Mucosa of rectum (tissue), 2 donors: ENCODE data around the gene MYO5A.

ENCODE experiments used
- H3K27ac ChIP-seq, 2 donors: one replicate each; pipeline ENCODE4 v1.7.0; 2013; ENCODE audit warnings: inconsistent platforms in 2 of 2, low read depth in 2 of 2, low read length in 2 of 2
- H3K27me3 ChIP-seq, 2 donors: one replicate each; pipeline ENCODE4 v1.7.0; 2013; ENCODE audit warnings: low read length in 2 of 2; ENCODE audit not compliant: control insufficient read depth in 2 of 2, insufficient read depth in 2 of 2
- H3K36me3 ChIP-seq, 2 donors: one replicate each; pipeline ENCODE4 v1.7.0; 2013; ENCODE audit warnings: low read length in 2 of 2; ENCODE audit not compliant: control insufficient read depth in 2 of 2, insufficient read depth in 2 of 2
- H3K4me1 ChIP-seq, 2 donors: one replicate each; pipeline ENCODE4 v1.7.0; 2013; ENCODE audit warnings: low read length in 2 of 2, mild to moderate bottlenecking in 1 of 2; ENCODE audit not compliant: control insufficient read depth in 2 of 2, insufficient read depth in 2 of 2
- H3K4me3 ChIP-seq, 2 donors: one replicate each; pipeline ENCODE4 v1.7.0; 2013; ENCODE audit warnings: low read length in 2 of 2
- H3K9ac ChIP-seq, 2 donors: one replicate each; pipeline ENCODE4 v1.7.0; 2013; ENCODE audit warnings: low read length in 2 of 2, low read depth in 1 of 2, mild to moderate bottlenecking in 1 of 2
- H3K9me3 ChIP-seq, 2 donors: one replicate each; pipeline ENCODE4 v1.7.0; 2013; ENCODE audit warnings: low read length in 2 of 2; ENCODE audit not compliant: control insufficient read depth in 2 of 2
- donor health status: healthy.
- donor health status: Normal muscosa, but diverticular disease.

The MYO5A gene

GRCh38 chr15:52540374-52541012 lies 11.8 kb upstream of the MYO5A start:
- Histone ChIP-seq H3K27ac (no peak overlapping the region), H3K36me3 (no peaks in the 10 kb centered on the region), H3K9me3 (no peaks in the 10 kb centered on the region), H3K4me1 (no peaks in the 10 kb centered on the region), H3K9ac (no peak overlapping the region), H3K27me3 (no peaks in the 10 kb centered on the region), H3K4me3 (no peak overlapping the region)

DNA sequence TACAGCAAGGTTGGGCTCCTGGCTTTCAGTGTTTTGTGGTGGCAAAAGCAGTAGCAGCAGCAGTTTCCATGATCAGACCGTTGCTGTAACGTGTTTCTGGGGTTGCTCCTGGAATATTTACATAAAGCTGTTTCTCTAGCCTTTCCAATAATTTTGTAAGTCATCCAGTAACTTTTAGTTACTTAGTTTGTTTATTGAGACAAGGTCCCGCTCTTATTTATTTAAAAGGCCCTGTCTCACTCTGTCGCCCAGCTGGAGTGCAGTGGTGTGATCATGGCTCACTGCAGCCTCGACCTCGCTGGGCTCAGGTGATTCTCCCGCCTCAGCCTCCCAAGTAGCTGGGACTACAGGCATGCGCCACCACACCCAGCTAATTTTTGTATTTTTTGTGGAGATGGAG lies 8.8 kb upstream of the MYO5A start:
- H3K9me3 ChIP-seq, result no peaks in the 10 kb centered on the region
- H3K4me3 ChIP-seq, result no peak overlapping the region
- H3K27me3 ChIP-seq, result peaks cover 0 to 2% of the 10 kb centered on the region in 2 donors
- no peak overlapping the region for H3K9ac ChIP-seq
- H3K27ac ChIP-seq, result no peak overlapping the region
- H3K4me1 ChIP-seq, result no peaks in the 10 kb centered on the region
- no peaks in the 10 kb centered on the region for H3K36me3 ChIP-seq

DNA sequence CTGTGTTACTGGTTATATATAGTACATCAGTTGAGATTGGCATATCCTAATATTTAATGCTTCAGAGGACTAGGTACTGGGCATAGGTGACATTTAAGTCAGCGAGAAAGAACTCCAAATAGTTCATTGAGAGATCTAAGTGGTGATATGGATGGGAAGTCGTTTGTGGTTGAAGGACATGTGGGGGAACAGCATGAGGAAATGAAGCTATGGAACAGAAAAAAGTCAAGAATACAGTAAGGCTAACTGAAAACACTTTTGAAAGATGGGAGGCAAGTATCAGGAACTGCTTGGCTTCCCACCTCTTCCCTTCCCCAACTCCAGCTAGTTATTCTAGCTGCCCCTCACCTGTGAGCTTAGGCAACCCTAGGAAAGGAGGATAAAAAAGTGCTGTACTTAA lies 3.7 kb upstream of the MYO5A start:
- Histone ChIP-seq H3K9me3 (no peaks in the 10 kb centered on the region), H3K4me1 (peaks cover 5 to 8% of the 10 kb centered on the region in 2 donors), H3K27me3 (peaks cover 8 to 35% of the 10 kb centered on the region in 2 donors), H3K4me3 (no peak overlapping the region), H3K27ac (no peak overlapping the region), H3K36me3 (no peaks in the 10 kb centered on the region), H3K9ac (no peak overlapping the region)

DNA sequence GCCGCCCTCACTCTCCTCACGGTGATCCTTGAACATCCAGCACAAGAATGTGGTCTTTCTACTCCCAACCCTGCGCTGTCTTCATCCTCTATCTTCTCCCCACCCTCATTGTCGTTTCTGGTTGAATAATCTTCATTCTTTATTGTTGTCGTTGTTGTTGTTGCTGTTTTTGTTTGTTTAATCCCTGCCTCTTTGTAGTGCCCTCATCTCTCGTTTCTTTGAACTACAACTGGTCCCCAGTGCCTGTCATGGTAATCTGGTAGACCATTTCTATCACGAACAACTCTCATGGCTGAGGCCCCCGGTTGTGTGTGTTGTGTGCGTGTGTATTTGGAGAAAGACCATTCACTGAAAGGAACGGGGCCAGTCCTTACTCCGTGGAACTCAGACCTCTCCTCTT lies 1.3 kb upstream of the MYO5A start:
- H3K36me3 ChIP-seq, result no peaks in the 10 kb centered on the region
- H3K4me3 ChIP-seq, result peak overlapping the region in 1 of 2 donors; percentile 77
- peaks cover 8 to 41% of the 10 kb centered on the region in 2 donors for H3K27me3 ChIP-seq
- H3K27ac ChIP-seq, result no peak overlapping the region
- H3K4me1 ChIP-seq, result peaks cover 5 to 8% of the 10 kb centered on the region in 2 donors
- H3K9ac ChIP-seq, result no peak overlapping the region
- no peaks in the 10 kb centered on the region for H3K9me3 ChIP-seq

DNA sequence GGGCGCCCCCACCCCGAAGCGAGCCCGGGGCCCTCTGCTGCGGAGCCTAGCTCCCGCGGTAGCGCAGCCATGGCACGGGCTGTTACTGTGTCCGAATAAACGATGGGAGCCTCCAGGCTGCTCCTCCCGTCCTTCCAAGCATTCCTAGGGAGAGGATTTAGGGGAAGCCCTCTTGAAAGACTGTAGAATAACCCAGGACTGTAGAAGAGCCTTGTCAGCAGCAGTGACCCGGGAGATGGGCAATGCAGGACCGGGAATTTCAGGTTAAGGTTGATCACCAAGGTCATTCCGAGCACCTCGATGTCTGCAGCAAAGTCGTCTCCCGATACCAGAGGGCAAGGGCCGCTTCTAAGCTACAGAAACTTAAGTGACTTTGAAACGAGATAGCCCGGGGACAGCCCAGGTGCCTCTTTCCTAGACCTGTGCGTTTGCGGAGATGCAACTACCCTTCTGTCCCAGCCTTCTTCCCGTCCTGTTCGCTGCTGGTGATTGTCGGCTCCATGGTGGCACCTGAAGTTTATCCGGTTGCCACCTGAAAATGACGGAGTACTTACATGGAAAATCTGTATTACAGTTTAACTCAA lies 753 bp upstream of the MYO5A start:
- H3K4me3 ChIP-seq, result peak overlapping the region; percentile 59 to 77
- H3K27me3 ChIP-seq, result peaks cover 8 to 41% of the 10 kb centered on the region in 2 donors
- H3K27ac ChIP-seq, result peak overlapping the region; percentile 41 to 81
- H3K36me3 ChIP-seq, result no peaks in the 10 kb centered on the region
- peaks cover 5 to 8% of the 10 kb centered on the region in 2 donors for H3K4me1 ChIP-seq
- H3K9me3 ChIP-seq, result no peaks in the 10 kb centered on the region
- H3K9ac ChIP-seq, result peak overlapping the region; percentile 58 to 78

DNA sequence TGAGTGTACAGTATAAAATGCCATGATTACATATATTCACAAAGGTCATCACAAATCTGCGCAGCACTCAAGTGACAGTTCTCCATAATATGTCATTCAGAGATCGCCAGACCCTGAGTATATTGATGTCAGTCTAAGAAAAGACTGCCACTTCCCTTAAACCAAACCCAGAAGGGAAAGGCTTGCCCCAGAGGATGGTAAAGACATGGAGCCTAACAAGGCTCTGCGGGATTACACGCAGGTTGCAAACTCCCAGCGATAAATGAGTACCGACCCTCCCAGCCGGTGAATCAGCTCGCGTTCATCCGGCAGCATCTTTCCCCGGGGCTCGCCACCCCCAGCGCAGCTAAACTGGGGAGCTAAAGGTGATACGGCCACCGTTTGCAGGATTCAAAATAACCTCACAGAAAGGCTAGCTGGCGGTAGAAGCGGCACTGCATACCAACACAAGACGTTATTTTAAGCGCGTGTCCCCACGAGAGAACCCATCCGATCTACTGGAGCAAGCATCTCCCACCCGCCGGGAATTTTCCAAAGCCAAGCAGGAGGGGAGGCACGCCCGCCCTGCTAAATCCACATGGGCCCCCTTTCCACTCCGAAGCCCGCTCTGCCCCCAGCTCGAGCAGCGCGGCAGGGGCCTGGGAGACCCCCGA lies 643 bp downstream of the MYO5A start:
- Histone ChIP-seq H3K9ac (peak overlapping the region; percentile 54 to 68), H3K4me1 (peaks cover 5 to 8% of the 10 kb centered on the region in 2 donors), H3K9me3 (no peaks in the 10 kb centered on the region), H3K4me3 (peak overlapping the region; percentile 65 to 77), H3K27ac (peak overlapping the region; percentile 52 to 63), H3K36me3 (no peaks in the 10 kb centered on the region), H3K27me3 (peaks cover 8 to 41% of the 10 kb centered on the region in 2 donors)

DNA sequence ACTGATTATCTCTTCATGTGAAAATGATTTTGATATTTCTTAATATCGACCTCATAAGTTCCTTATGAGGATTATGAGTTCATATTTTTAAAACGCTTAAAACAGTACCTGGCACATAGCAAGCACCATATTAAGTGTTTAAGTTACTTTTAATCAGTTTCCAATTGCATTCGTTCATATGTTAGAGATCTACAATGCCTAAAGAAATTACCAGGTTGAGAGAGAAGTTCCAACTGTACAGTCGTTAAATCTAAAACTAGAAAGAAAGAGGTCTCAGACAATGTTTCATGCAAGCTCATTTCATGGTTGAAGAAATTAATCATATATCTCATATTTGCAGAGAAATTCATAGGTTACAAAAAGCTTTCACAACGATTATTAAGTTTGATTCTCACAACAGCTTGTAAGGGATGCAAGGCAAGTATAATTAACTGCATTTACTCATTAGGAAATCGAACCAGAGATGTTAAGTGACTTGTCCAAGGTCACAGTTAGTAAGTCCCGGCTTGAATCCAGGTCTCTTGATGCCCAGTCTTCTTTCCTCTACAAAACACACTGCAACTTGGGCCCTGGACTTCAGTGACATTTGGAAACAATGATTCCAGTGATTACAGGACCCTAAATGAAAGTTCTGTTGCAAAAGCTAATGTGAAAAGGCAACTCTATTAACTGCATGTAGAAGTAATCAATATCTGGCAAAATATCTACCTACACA lies 1.3 kb downstream of the MYO5A start:
- Histone ChIP-seq H3K36me3 (no peaks in the 10 kb centered on the region), H3K4me3 (peak overlapping the region in 1 of 2 donors; percentile 77), H3K27me3 (peaks cover 8 to 38% of the 10 kb centered on the region in 2 donors), H3K27ac (no peak overlapping the region), H3K9me3 (no peaks in the 10 kb centered on the region), H3K9ac (peak overlapping the region in 1 of 2 donors; percentile 54), H3K4me1 (peaks cover 5 to 8% of the 10 kb centered on the region in 2 donors)

- peaks cover 3 to 5% of the 10 kb centered on the region in 2 donors for H3K4me1 ChIP-seq
- H3K36me3 ChIP-seq, result no peaks in the 10 kb centered on the region
- no peaks in the 10 kb centered on the region for H3K9me3 ChIP-seq
- H3K27me3 ChIP-seq, result peaks cover 0 to 20% of the 10 kb centered on the region in 2 donors
- H3K4me3 ChIP-seq, result no peak overlapping the region
- no peak overlapping the region for H3K9ac ChIP-seq
- no peak overlapping the region for H3K27ac ChIP-seq
Measured at GRCh38 chr15:52524223-52525136, 4.2 kb downstream of the MYO5A start.

DNA sequence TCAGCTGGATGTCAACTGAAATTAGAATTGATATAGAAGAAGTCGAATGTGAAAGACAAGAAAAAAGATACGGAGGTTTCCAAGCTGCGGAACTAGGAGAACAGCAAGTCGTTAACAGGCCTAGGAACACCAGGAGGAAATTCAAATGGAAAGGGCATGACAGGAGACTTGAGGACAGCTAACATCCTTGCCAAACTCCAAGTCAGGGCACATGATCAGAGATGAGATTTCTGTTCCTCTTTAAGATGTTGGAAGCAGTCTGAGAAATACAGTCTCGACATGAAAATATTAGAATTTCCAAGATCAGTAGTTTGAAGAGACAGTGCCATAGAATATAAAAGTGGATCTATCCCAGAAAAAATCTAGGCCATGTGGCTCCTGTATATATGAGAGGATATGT lies 5.0 kb downstream of the MYO5A start:
- peaks cover 0 to 18% of the 10 kb centered on the region in 2 donors for H3K27me3 ChIP-seq
- peaks cover 0 to 5% of the 10 kb centered on the region in 2 donors for H3K4me1 ChIP-seq
- no peaks in the 10 kb centered on the region for H3K9me3 ChIP-seq
- H3K27ac ChIP-seq, result no peak overlapping the region
- H3K9ac ChIP-seq, result no peak overlapping the region
- H3K36me3 ChIP-seq, result no peaks in the 10 kb centered on the region
- no peak overlapping the region for H3K4me3 ChIP-seq
